ENCODE data around the gene NME1.

GRCh38 chr17:51189162-51189561 lies 35.8 kb downstream of the NME1 start:
- TF ChIP-seq CTCF (conservative IDR thresholded peaks at IDR 0.05 in 1 of 2, IDR thresholded peaks at IDR 0.05 in 1 of 2; ENCODE audit: extremely low read depth in 1 of 2, insufficient read depth in 1 of 2, low read depth in 1 of 2, low read length in 2 of 2), result no peak
- TF ChIP-seq EZH2 (IDR thresholded peaks at IDR 0.05; ENCODE audit: borderline replicate concordance, low read length), result no peak

All from mammary epithelial cell (primary cell).